Skeletal muscle tissue (tissue), 4 donors: ENCODE data around the gene MRTFA. TPM values are rescaled to one million over a fixed set of nuclear protein-coding genes. Genes with fewer than 3 reads are reported as not detected.
"Not testable (repeated sequence)": the region's sequence is repeated elsewhere in the genome, so short reads cannot be mapped to it uniquely, and the experiment has no call there.

Experiments
- H3K27ac ChIP-seq: one replicate; pipeline ENCODE4 v1.7.0; 2013; ENCODE audit warnings: mild to moderate bottlenecking, low read depth, low read length, inconsistent platforms
- H3K27me3 ChIP-seq, 3 donors: one replicate each; pipeline ENCODE4 v1.7.0; 2013; ENCODE audit warnings: low read length in 3 of 3; ENCODE audit not compliant: control insufficient read depth in 3 of 3, insufficient read depth in 3 of 3
- H3K36me3 ChIP-seq, 3 donors: one replicate each; pipeline ENCODE4 v1.7.0; 2013; ENCODE audit warnings: low read length in 3 of 3; ENCODE audit not compliant: control insufficient read depth in 3 of 3, insufficient read depth in 3 of 3
- H3K4me1 ChIP-seq, 3 donors: one replicate each; pipeline ENCODE4 v1.7.0; 2013; ENCODE audit warnings: low read length in 3 of 3, mild to moderate bottlenecking in 3 of 3; ENCODE audit not compliant: control insufficient read depth in 3 of 3, insufficient read depth in 3 of 3
- H3K4me3 ChIP-seq, 3 donors: one replicate each; pipeline ENCODE4 v1.7.0; 2013; ENCODE audit warnings: low read length in 3 of 3
- H3K9ac ChIP-seq, 3 donors: one replicate each; pipeline ENCODE4 v1.7.0; 2013; ENCODE audit warnings: low read length in 3 of 3, mild to moderate bottlenecking in 3 of 3, moderate library complexity in 2 of 3, low read depth in 1 of 3
- H3K9me3 ChIP-seq, 3 donors: one replicate each; pipeline ENCODE4 v1.7.0; 2013; ENCODE audit warnings: low read length in 3 of 3; ENCODE audit not compliant: control insufficient read depth in 3 of 3
- total RNA-seq: library from RNA; depleted of rRNA; stranded (reverse); fragments of >200 nt; gene quantifications from one replicate; pipeline ENCODE4 v1.2.3, GENCODE V29; 2014
- donor health status: Osteomylitis.

The MRTFA gene
- total RNA-seq, 1 donor from 2014 or later = 25.6 TPM

DNA sequence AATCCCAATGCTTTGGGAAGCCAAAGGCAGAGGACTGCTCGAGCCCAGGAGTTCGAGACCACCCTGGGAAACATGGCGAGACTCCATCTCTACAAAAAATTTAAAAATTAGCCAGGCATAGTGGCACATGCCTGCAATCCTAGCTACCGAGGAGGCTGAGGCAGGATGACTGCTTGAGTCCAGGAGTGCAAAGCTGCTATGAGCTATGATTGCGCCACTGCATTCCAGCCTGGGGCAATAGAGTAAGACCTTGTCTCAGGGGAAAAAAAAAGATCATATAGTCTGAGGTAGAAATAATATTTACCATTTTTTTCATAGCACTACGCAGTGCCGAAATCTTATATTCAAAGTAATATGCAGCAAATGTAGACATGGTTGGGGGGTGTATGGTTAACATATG lies 47.8 kb downstream of the MRTFA start:
- Histone ChIP-seq H3K27ac (no peak overlapping the region), H3K4me3 (no peak overlapping the region), H3K27me3 (no peaks in the 10 kb centered on the region), H3K36me3 (peaks cover 0 to 2% (median 2%) of the 10 kb centered on the region in 3 donors), H3K9ac (no peak overlapping the region), H3K9me3 (no peaks in the 10 kb centered on the region), H3K4me1 (peaks cover 3 to 5% (median 3%) of the 10 kb centered on the region in 3 donors)

DNA sequence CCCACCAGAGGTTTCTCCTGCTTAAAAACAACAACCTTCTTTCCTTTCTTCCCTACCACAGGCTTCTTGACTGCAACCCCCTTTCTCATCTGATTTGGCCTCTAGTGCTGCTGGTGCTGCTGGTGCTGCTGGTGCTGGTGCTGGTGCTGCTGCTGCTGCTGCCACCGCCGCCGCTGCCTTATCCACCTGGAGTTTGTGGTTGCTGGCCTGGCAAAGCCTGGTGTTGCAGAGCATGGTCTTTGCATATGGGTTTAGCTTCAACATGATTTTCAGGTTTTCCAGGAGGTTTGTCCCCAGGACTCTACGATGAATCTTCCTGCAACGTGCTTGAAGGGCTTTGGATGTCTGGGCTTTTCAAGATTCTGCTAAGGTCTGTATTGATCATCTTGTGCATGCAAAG lies 49.7 kb downstream of the MRTFA start:
- Histone ChIP-seq H3K27me3 (no peaks in the 10 kb centered on the region), H3K4me3 (no peak overlapping the region), H3K9me3 (no peaks in the 10 kb centered on the region), H3K36me3 (peaks cover 0 to 2% (median 2%) of the 10 kb centered on the region in 3 donors), H3K27ac (no peak overlapping the region), H3K9ac (no peak overlapping the region), H3K4me1 (no peaks in the 10 kb centered on the region)

- no peaks in the 10 kb centered on the region for H3K9me3 ChIP-seq
- no peak overlapping the region for H3K27ac ChIP-seq
- no peak overlapping the region for H3K4me3 ChIP-seq
- H3K36me3 ChIP-seq = peaks cover 0 to 2% (median 2%) of the 10 kb centered on the region in 3 donors
- H3K4me1 ChIP-seq = no peaks in the 10 kb centered on the region
- no peak overlapping the region for H3K9ac ChIP-seq
- H3K27me3 ChIP-seq = no peaks in the 10 kb centered on the region
These were observed 51.2 kb downstream of the MRTFA start for GRCh38 chr22:40585310-40585751.

DNA sequence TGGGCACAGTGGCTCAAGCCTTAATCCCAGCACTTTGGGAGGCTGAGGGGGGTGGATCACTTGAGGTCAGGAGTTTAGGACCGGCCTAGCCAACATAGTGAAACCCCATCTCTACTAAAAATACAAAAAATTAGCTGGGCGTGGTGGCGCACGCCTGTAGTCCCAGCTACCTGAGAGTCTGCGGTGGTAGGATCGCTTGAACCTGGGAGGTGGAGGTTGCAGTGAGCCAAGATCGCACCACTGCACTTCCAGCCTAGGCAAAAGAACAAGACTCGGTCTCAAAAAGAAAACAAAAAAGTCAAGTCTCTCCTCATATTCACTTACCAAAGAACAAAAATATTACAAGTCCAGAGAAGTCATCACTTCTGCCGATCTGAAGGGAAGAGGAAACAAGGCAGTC lies 51.8 kb downstream of the MRTFA start:
- H3K4me1 ChIP-seq, H3K27ac ChIP-seq: not testable (repeated sequence)

GRCh38 chr22:40583053-40583741 lies 53.3 kb downstream of the MRTFA start:
- Histone ChIP-seq H3K27me3 (no peaks in the 10 kb centered on the region), H3K36me3 (peaks cover 0 to 2% (median 2%) of the 10 kb centered on the region in 3 donors), H3K4me3 (no peak overlapping the region), H3K9me3 (no peaks in the 10 kb centered on the region), H3K9ac (no peak overlapping the region), H3K4me1 (no peaks in the 10 kb centered on the region), H3K27ac (no peak overlapping the region)

More for the DNA sequence above, 51.8 kb downstream of the MRTFA start:
- not testable (repeated sequence) for H3K4me3 ChIP-seq, H3K9ac ChIP-seq, H3K27me3 ChIP-seq, H3K9me3 ChIP-seq, H3K36me3 ChIP-seq

DNA sequence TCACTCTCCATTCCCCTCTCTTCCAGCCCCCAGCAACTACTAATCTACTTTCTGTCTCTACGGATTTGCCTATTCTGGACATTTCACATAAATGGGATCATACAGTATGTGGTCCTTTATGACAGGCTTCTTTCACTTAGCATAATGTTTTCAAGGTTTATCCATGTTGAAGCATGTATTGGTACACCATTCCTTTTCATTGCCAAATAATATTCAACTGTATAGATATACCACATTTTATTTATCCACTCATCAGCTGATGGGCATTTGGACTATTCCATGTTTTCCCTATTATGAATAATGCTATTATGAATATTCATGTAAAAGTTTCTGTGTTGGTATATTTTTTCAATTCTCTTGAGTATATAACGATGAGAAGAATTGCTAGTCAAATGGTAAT lies 54.5 kb downstream of the MRTFA start:
- peaks cover 0 to 1% (median 0%) of the 10 kb centered on the region in 3 donors for H3K36me3 ChIP-seq
- H3K4me3 ChIP-seq = no peak overlapping the region
- H3K27me3 ChIP-seq = no peaks in the 10 kb centered on the region
- H3K4me1 ChIP-seq = no peaks in the 10 kb centered on the region
- H3K9me3 ChIP-seq = no peaks in the 10 kb centered on the region
- no peak overlapping the region for H3K9ac ChIP-seq
- no peak overlapping the region for H3K27ac ChIP-seq

- no peak overlapping the region for H3K4me3 ChIP-seq
- H3K9me3 ChIP-seq = no peaks in the 10 kb centered on the region
- H3K4me1 ChIP-seq = no peaks in the 10 kb centered on the region
- no peaks in the 10 kb centered on the region for H3K36me3 ChIP-seq
- H3K9ac ChIP-seq = no peak overlapping the region
- no peak overlapping the region for H3K27ac ChIP-seq
- no peaks in the 10 kb centered on the region for H3K27me3 ChIP-seq
These were observed 55.9 kb downstream of the MRTFA start for GRCh38 chr22:40580631-40581030.

- no peaks in the 10 kb centered on the region for H3K36me3 ChIP-seq
- H3K9me3 ChIP-seq = no peaks in the 10 kb centered on the region
- H3K27ac ChIP-seq = no peak overlapping the region
- H3K9ac ChIP-seq = no peak overlapping the region
- H3K4me3 ChIP-seq = no peak overlapping the region
- no peaks in the 10 kb centered on the region for H3K27me3 ChIP-seq
- peaks cover 0 to 5% (median 3%) of the 10 kb centered on the region in 3 donors for H3K4me1 ChIP-seq
These were observed 58.3 kb downstream of the MRTFA start for GRCh38 chr22:40578171-40578570.

DNA sequence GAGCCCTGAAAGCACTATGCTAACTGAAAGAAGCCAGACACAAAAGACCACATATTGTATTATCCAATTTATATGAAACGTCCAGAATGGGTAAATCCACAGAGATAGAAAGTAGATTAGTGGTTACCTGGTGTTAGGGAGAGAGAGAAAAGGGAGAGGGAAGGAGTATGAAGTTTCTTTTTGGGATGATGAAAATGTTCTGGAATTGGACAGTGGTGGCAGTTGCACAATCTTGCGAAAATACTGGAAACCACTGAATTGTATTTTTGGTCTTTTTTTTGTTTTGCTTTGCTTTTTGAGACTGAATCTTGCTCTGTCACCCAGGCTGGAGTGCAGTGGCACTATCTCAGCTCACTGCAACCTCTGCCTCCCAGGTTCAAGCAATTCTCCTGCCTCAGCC lies 63.5 kb downstream of the MRTFA start:
- H3K27me3 ChIP-seq = no peaks in the 10 kb centered on the region
- H3K27ac ChIP-seq = peak overlapping the region; percentile 33
- H3K4me3 ChIP-seq = no peak overlapping the region
- no peaks in the 10 kb centered on the region for H3K9me3 ChIP-seq
- no peaks in the 10 kb centered on the region for H3K36me3 ChIP-seq
- H3K9ac ChIP-seq = no peak overlapping the region
- peaks cover 0 to 5% (median 3%) of the 10 kb centered on the region in 3 donors for H3K4me1 ChIP-seq

DNA sequence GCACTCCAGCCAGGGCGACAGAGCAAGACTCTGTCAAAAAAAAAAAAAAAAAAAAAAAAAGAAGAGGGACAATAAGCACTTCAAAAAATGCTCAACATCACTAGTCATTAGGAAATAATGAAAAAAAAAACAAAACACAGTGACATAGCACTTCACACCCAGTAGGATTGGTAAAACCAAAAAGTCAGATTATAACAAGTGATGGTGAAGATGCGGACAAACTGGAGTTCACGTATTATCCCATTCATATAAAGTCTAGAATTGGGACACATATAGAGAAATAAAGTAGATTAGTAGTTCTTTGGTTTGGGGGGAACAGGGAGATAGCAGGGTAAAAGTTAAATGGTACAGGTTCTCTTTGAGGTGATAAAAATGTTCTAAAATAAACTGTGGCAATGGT lies 64.6 kb downstream of the MRTFA start:
- Histone ChIP-seq H3K36me3 (no peaks in the 10 kb centered on the region), H3K4me3 (no peak overlapping the region), H3K27ac (no peak overlapping the region), H3K4me1 (peaks cover 3 to 5% (median 5%) of the 10 kb centered on the region in 3 donors), H3K9me3 (no peaks in the 10 kb centered on the region), H3K9ac (no peak overlapping the region), H3K27me3 (no peaks in the 10 kb centered on the region)
